Stimulated activated CD4-positive, alpha-beta T cell treated with anti-CD3 and anti-CD28 coated beads, Interleukin-2, amount 100 ng/mL, for 4 hours (primary cell): ENCODE measurements around the gene FBXO3.
"Not testable (repeated sequence)": the region's sequence is repeated elsewhere in the genome, so short reads cannot be mapped to it uniquely, and the experiment has no call there.

Experiments
- DNase-seq: peaks from one replicate; pipeline ENCODE4 v3.0.0-alpha.2; 2020; ENCODE audit warnings: low read depth

FBXO3 gene, protein sequence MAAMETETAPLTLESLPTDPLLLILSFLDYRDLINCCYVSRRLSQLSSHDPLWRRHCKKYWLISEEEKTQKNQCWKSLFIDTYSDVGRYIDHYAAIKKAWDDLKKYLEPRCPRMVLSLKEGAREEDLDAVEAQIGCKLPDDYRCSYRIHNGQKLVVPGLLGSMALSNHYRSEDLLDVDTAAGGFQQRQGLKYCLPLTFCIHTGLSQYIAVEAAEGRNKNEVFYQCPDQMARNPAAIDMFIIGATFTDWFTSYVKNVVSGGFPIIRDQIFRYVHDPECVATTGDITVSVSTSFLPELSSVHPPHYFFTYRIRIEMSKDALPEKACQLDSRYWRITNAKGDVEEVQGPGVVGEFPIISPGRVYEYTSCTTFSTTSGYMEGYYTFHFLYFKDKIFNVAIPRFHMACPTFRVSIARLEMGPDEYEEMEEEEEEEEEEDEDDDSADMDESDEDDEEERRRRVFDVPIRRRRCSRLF

GRCh38 chr11:33773987-33774735 is at the start of gene FBXO3:
TSS of gene FBXO3 (minus strand) at chr11:33774520. CDS start at chr11:33774497, 23 bp downstream.
- DNase-seq, result peak; percentile 86

GRCh38 chr11:33822981-33823380 is 48.7 kb upstream of the FBXO3 start:
- DNase-seq, result not testable (repeated sequence)

DNA sequence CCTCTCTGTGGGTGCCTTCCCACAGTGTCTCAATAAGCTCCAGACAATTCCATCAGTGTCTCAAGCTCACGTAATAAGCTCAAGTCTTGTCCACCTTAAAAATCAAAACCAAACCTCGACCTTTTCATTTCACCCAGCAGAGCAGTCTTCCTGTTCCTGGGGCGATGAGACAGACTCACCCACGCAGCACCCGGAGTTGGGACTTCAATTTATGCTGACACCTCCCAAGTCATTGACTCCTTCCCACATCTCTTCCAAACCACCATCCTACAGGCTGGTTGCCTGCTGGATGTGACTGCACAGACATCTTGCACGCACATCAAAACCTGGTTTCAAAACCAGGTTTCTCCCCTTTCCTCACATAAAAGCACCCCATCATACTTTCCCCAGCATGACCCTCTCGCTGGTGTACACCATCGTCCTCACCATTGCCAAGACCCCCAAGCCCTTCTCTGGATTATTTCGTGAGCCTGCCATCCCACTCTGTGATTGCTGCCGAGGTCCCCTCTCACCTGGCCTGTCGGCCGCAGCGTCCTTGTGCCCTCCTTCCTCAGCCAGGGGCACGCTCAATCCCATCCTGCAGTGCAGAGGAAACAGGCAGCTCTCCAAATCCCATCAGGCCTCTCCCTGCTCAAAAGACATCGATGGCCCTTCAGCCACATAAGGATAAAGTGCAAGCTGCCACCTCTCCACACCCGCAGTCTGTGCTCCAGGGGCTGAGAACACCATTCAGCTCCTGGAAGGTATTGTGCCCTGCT is 45.1 kb upstream of the FBXO3 start:
- no peak for DNase-seq

- peak; percentile 79 for DNase-seq
Measured at GRCh38 chr11:33808228-33808828, 34.0 kb upstream of the FBXO3 start.

GRCh38 chr11:33804471-33804870 is 30.2 kb upstream of the FBXO3 start:
- DNase-seq, result no peak

- no peak for DNase-seq
Measured at GRCh38 chr11:33802194-33802950, 28.1 kb upstream of the FBXO3 start.

- no peak for DNase-seq
Measured at GRCh38 chr11:33801821-33802193, 27.5 kb upstream of the FBXO3 start.

DNA sequence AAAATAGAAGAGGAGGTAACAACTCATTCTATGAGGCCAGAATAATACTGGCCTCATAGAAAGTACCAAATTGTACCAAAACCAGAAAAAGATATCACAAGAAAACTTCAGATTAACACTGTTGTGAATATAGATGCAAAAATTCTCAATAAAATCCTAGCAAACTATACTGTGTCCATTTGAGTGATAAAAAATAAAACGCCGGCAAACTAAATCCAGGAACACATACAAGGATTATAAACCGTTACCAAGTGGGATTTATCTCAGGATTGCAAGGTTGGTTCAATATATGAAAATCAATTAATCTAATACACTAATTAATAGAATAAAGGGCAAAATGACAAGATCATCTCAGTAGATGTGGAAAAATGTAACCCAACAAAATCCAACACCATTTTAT is 23.6 kb upstream of the FBXO3 start:
- no peak for DNase-seq

- no peak for DNase-seq
Measured at GRCh38 chr11:33790040-33790439, 15.7 kb upstream of the FBXO3 start.

DNA sequence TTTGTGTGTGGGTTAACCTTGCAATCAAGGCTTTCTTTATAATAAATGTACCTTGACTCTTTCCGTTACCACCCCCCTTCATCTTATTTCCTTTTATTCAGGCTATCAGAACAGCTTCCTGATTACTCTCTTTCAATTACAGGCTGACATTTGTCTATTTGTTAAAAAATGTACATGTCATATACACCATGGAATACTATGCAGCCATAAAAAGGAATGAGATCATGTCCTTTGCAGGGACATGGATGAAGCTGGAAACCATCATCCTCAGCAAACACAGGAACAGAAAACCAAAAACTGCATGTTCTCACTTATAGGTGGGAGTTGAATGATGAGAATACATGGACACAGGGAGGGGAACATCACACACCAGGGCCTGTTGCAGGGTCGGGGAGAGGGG is 13.8 kb upstream of the FBXO3 start:
- not testable (repeated sequence) for DNase-seq

GRCh38 chr11:33787076-33787475 is 12.8 kb upstream of the FBXO3 start:
- DNase-seq, result no peak

GRCh38 chr11:33785609-33786008 is 11.3 kb upstream of the FBXO3 start:
- DNase-seq, result no peak

DNA sequence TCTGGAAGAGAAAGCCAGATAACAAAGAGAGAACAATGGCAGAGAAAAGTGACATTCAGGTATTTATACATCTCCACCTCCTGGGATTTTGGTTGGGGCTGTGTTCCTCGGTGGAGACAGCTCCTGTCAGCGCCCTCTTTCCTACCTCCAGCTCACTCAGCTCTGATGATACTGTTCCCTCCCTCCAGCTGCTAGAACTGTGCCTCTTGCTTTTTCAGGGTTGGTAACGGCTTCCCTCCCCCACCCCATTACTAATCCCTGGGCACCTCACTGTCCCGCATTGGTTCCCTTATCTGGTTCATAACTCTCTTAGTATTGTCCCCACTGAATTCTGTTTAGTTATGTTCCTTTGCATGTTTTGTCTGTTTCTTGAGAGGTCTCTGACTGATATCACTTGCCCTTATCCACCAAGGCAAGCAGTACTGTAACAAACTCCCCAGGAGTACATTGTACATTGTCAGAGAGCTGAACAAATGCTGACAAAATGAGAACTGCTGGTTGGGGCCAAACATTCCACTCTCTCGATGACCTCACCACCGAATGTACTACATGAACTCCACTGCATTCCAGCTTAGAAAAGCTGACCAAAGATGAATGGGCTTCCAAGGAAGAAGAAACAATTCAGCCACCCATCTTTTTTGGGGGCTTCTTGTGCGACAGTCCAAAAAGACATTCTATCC is 5.7 kb upstream of the FBXO3 start:
- no peak for DNase-seq

- no peak for DNase-seq
Measured at GRCh38 chr11:33778675-33779074, 4.4 kb upstream of the FBXO3 start.

GRCh38 chr11:33777906-33778305 is 3.6 kb upstream of the FBXO3 start:
- no peak for DNase-seq

- DNase-seq, result no peak
Measured at GRCh38 chr11:33775832-33776470, 1.6 kb upstream of the FBXO3 start.

DNA sequence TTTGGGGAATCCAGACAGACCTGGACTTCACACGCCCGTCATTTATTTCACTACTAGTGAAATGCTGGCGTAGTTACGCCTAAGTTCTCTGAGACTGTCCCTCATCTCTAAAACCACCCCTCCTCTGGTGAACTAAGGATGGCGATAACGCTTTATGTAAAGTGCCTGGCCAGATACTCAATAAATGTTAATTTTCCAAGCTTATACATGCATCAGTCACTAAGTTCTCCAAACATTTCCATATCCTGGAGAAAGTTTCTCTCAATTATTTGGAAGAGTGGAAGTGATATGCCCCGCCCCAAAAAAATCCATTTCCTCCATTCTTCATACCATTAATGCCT is 1.1 kb upstream of the FBXO3 start:
- no peak for DNase-seq

- no peak for DNase-seq
Measured at GRCh38 chr11:33774736-33775466, 581 bp upstream of the FBXO3 start.

- no peak for DNase-seq
Measured at GRCh38 chr11:33773404-33773986, 825 bp downstream of the FBXO3 start.
